K562 (cell line): ENCODE data around the gene LATS1. TPM values are rescaled to one million over a fixed set of nuclear protein-coding genes. Genes with fewer than 3 reads are reported as not detected.
A peak's percentile ranks its signal among the peaks of the same experiment; 100 is the strongest.

Experiments used
- BHLHE40 ChIP-seq: IDR thresholded peaks from 2 replicates; pipeline ENCODE4 v1.6.1; 2011; ENCODE audit warnings: low read length, improper control_type of control experiment
- CCNT2 ChIP-seq: IDR thresholded peaks from 2 replicates; pipeline ENCODE4 v1.6.1; 2011; ENCODE audit warnings: borderline replicate concordance, low read depth, mild to moderate bottlenecking, moderate library complexity, mixed read lengths, low read length; ENCODE audit not compliant: insufficient read length; ENCODE audit errors: extremely low read depth
- CREM ChIP-seq: IDR thresholded peaks from 2 replicates; pipeline ENCODE4 v1.6.1; 2014; ENCODE audit warnings: antibody characterized with exemption, low read depth
- EGR1 ChIP-seq: fragments of 450-650 bp; conservative IDR thresholded peaks from 2 replicates; pipeline ENCODE4 v1.6.1; 2017; ENCODE audit warnings: mild to moderate bottlenecking
- GABPB2 ChIP-seq: fragments of 250-450 bp; sonication (Bioruptor Pico); conservative IDR thresholded peaks from 2 replicates; pipeline ENCODE4 v1.5.1; 2021; ENCODE audit warnings: mild to moderate bottlenecking
- GATA2 ChIP-seq: sonication (generic); formaldehyde crosslinking; IDR thresholded peaks from 2 replicates; pipeline ENCODE4 v1.4.0; 2020; ENCODE audit warnings: mild to moderate bottlenecking, missing genetic modification reagents
- ILK ChIP-seq: fragments of 450-650 bp; IDR thresholded peaks from 2 replicates; pipeline ENCODE4 v1.6.1; 2016; ENCODE audit warnings: missing genetic modification characterization, low read depth, mild to moderate bottlenecking, missing compliant biosample characterization, moderate library complexity, borderline replicate concordance
- NONO ChIP-seq, 2 experiments: fragments of 200-400 bp in 1 of 2; fragments of 450-650 bp in 1 of 2; formaldehyde crosslinking in 1 of 2; IDR thresholded peaks; 2 replicates each; pipeline ENCODE4 v1.6.1; 2017; ENCODE audit warnings: low read depth in 2 of 2, mild to moderate bottlenecking in 2 of 2, moderate library complexity in 2 of 2, low read length in 1 of 2
- NR2C1 ChIP-seq, 2 experiments: fragments of 450-650 bp; IDR thresholded peaks; 2 replicates each; pipeline ENCODE4 v1.6.1; 2017; ENCODE audit warnings: mild to moderate bottlenecking in 2 of 2, antibody characterized with exemption in 1 of 2, inconsistent platforms in 1 of 2, missing compliant biosample characterization in 1 of 2, missing genetic modification characterization in 1 of 2
- PCBP1 ChIP-seq: fragments of 200-400 bp; formaldehyde crosslinking; IDR thresholded peaks from 2 replicates; pipeline ENCODE4 v1.6.1; 2018; ENCODE audit warnings: mild to moderate bottlenecking, low read depth, low read length; ENCODE audit not compliant: poor library complexity, severe bottlenecking
- SIRT6 ChIP-seq: IDR thresholded peaks from one replicate; pipeline ENCODE4 v1.6.1; 2012; ENCODE audit warnings: low read depth, mild to moderate bottlenecking, control low read depth, inconsistent platforms, low read length, moderate library complexity
- SIX5 ChIP-seq, 2 experiments: IDR thresholded peaks; 2 replicates each; pipeline ENCODE4 v1.6.1; 2011; ENCODE audit warnings: low read length in 2 of 2, borderline replicate concordance in 1 of 2, low read depth in 1 of 2, mild to moderate bottlenecking in 1 of 2, moderate library complexity in 1 of 2; ENCODE audit not compliant: insufficient read depth in 1 of 2
- SMC3 ChIP-seq: conservative IDR thresholded peaks from 2 replicates; pipeline ENCODE4 v1.6.1; 2011; ENCODE audit warnings: low read depth, low read length, improper control_type of control experiment; ENCODE audit not compliant: insufficient read depth
- TEAD1 ChIP-seq, 2 experiments: fragments of 450-650 bp in 1 of 2; sonication (generic) in 1 of 2; formaldehyde crosslinking; IDR thresholded peaks; 2 replicates each; pipeline versions ENCODE4 v1.4.0 to v1.8.0; 2020 to 2022; ENCODE audit warnings: mild to moderate bottlenecking in 2 of 2, missing genetic modification reagents in 1 of 2
- YY1 ChIP-seq, 3 experiments: IDR thresholded peaks; 2 replicates each; pipeline ENCODE4 v1.6.1; 2011; ENCODE audit warnings: low read length in 2 of 3, mild to moderate bottlenecking in 2 of 3, moderate library complexity in 2 of 3, borderline replicate concordance in 1 of 3, control low read depth in 1 of 3, low read depth in 1 of 3; ENCODE audit not compliant: insufficient read depth in 3 of 3, insufficient replicate concordance in 2 of 3, control insufficient read depth in 1 of 3, insufficient read length in 1 of 3; ENCODE audit errors: extremely low read depth in 1 of 3
- ZBTB1 ChIP-seq: sonication (generic); formaldehyde crosslinking; IDR thresholded peaks from 2 replicates; pipeline ENCODE4 v1.8.1; 2023; ENCODE audit warnings: missing genetic modification reagents, low read depth, mild to moderate bottlenecking, borderline replicate concordance
- ZNF696 ChIP-seq: fragments of 250-450 bp; sonication (Bioruptor Pico); conservative IDR thresholded peaks from 2 replicates; pipeline ENCODE4 v1.4.0; 2020; ENCODE audit warnings: mild to moderate bottlenecking, moderate library complexity
- polyA plus RNA-seq, 8 experiments: library from polyadenylated mRNA; depleted of rRNA in 4 of 8; stranded (reverse) in 5 of 8; unstranded in 3 of 8; fragments of >200 nt; fragmentation: Nextera tagmentation in 2 of 8; fragmentation: Illumina TruSeq in 1 of 8; extraction: Ambion mirVana in 2 of 8; extraction: Trizol in 1 of 8; gene quantifications; 2 replicates each; pipeline versions ENCODE4 v1.2.1 to v1.2.3, GENCODE V29; 2011 to 2014; ENCODE audit warnings: inconsistent platforms in 1 of 8, missing spikeins in 1 of 8
- total RNA-seq, 7 experiments: library from RNA; depleted of rRNA in 6 of 7; stranded (reverse); fragments of >200 nt in 6 of 7; fragmentation: Illumina TruSeq in 2 of 7; extraction: Trizol in 2 of 7; gene quantifications; 2 replicates each; pipeline versions ENCODE4 v1.2.1 to v1.2.3, GENCODE V29; 2011 to 2021; ENCODE audit warnings: low replicate concordance in 1 of 7
- TF ChIP-seq, protein P1 (sequence below): sonication (generic); formaldehyde crosslinking; IDR thresholded peaks from 2 replicates; pipeline ENCODE4 v1.8.0; 2022; ENCODE audit warnings: mild to moderate bottlenecking, missing genetic modification reagents
- TF ChIP-seq, protein P2 (sequence below): fragments of 250-450 bp; sonication (Bioruptor Pico); IDR thresholded peaks from 2 replicates; pipeline ENCODE4 v1.5.0; 2021

The LATS1 gene
- total and polyA plus RNA-seq, 9 of the 15 experiments (the other 6 are each of a cell fraction or from before 2014, with no cell fraction given): 5.0 to 36.3 (median 18.4) TPM

GRCh38 chr6:149648148-149649145 lies 69.5 kb downstream of the LATS1 start, which contains the start of gene KATNA1 (continued):
- TF ChIP-seq ILK: no peak
- TF ChIP-seq, protein P1, sequence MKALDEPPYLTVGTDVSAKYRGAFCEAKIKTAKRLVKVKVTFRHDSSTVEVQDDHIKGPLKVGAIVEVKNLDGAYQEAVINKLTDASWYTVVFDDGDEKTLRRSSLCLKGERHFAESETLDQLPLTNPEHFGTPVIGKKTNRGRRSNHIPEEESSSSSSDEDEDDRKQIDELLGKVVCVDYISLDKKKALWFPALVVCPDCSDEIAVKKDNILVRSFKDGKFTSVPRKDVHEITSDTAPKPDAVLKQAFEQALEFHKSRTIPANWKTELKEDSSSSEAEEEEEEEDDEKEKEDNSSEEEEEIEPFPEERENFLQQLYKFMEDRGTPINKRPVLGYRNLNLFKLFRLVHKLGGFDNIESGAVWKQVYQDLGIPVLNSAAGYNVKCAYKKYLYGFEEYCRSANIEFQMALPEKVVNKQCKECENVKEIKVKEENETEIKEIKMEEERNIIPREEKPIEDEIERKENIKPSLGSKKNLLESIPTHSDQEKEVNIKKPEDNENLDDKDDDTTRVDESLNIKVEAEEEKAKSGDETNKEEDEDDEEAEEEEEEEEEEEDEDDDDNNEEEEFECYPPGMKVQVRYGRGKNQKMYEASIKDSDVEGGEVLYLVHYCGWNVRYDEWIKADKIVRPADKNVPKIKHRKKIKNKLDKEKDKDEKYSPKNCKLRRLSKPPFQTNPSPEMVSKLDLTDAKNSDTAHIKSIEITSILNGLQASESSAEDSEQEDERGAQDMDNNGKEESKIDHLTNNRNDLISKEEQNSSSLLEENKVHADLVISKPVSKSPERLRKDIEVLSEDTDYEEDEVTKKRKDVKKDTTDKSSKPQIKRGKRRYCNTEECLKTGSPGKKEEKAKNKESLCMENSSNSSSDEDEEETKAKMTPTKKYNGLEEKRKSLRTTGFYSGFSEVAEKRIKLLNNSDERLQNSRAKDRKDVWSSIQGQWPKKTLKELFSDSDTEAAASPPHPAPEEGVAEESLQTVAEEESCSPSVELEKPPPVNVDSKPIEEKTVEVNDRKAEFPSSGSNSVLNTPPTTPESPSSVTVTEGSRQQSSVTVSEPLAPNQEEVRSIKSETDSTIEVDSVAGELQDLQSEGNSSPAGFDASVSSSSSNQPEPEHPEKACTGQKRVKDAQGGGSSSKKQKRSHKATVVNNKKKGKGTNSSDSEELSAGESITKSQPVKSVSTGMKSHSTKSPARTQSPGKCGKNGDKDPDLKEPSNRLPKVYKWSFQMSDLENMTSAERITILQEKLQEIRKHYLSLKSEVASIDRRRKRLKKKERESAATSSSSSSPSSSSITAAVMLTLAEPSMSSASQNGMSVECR (CRISPR knock-in tag): peak; percentile 84
- peak; percentile 94 for TF ChIP-seq NR2C1 (IDR thresholded peaks at IDR 0.05)
- TF ChIP-seq NR2C1 (tag; IDR thresholded peaks at IDR 0.05): peak; percentile 94
- TF ChIP-seq SIX5 (IDR thresholded peaks at IDR 0.05; ENCODE audit: borderline replicate concordance in 1 of 2, insufficient read depth in 1 of 2, low read depth in 1 of 2, low read length in 2 of 2): no peak
- peak; percentile 61 for TF ChIP-seq EGR1
- TF ChIP-seq YY1 (IDR thresholded peaks at IDR 0.05; ENCODE audit: borderline replicate concordance in 1 of 3, control insufficient read depth in 1 of 3, extremely low read depth in 1 of 3, insufficient read depth in 3 of 3, insufficient read length in 1 of 3, insufficient replicate concordance in 2 of 3, low read depth in 1 of 3, low read length in 2 of 3): peak in 2 of 3 experiments; percentile 55 to 56
- TF ChIP-seq BHLHE40: peak; percentile 79
- peak; percentile 87; the same call in 1 of the 2 replicates for TF ChIP-seq CREM
- no peak for TF ChIP-seq SIRT6
- no peak; a peak in 1 of 4 replicates for TF ChIP-seq NONO (IDR thresholded peaks at IDR 0.05; ENCODE audit: low read depth in 2 of 2, low read length in 1 of 2)
- no peak; the same call in 1 of the 2 replicates for TF ChIP-seq ZBTB1 (CRISPR knock-in tag)
- TF ChIP-seq, protein P2, sequence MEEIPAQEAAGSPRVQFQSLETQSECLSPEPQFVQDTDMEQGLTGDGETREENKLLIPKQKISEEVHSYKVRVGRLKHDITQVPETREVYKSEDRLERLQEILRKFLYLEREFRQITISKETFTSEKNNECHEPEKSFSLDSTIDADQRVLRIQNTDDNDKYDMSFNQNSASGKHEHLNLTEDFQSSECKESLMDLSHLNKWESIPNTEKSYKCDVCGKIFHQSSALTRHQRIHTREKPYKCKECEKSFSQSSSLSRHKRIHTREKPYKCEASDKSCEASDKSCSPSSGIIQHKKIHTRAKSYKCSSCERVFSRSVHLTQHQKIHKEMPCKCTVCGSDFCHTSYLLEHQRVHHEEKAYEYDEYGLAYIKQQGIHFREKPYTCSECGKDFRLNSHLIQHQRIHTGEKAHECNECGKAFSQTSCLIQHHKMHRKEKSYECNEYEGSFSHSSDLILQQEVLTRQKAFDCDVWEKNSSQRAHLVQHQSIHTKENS (CRISPR knock-in tag): no peak
- no peak for TF ChIP-seq GATA2 (CRISPR knock-in tag)
- TF ChIP-seq TEAD1 (CRISPR knock-in tag; IDR thresholded peaks at IDR 0.05): peak; percentile 23 to 90; a peak in 1 of 4 replicates
- TF ChIP-seq PCBP1: peak; percentile 51
- TF ChIP-seq CCNT2: peak; percentile 97
- TF ChIP-seq GABPB2 (CRISPR knock-in tag): no peak
- 0 out of 2 replicates have a peak, but pooled peaks have one; percentile 14 for TF ChIP-seq SMC3
- no peak for TF ChIP-seq ZNF696 (CRISPR knock-in tag)
